Measurements from ENCODE around the gene DCTD.

The DCTD gene

DNA sequence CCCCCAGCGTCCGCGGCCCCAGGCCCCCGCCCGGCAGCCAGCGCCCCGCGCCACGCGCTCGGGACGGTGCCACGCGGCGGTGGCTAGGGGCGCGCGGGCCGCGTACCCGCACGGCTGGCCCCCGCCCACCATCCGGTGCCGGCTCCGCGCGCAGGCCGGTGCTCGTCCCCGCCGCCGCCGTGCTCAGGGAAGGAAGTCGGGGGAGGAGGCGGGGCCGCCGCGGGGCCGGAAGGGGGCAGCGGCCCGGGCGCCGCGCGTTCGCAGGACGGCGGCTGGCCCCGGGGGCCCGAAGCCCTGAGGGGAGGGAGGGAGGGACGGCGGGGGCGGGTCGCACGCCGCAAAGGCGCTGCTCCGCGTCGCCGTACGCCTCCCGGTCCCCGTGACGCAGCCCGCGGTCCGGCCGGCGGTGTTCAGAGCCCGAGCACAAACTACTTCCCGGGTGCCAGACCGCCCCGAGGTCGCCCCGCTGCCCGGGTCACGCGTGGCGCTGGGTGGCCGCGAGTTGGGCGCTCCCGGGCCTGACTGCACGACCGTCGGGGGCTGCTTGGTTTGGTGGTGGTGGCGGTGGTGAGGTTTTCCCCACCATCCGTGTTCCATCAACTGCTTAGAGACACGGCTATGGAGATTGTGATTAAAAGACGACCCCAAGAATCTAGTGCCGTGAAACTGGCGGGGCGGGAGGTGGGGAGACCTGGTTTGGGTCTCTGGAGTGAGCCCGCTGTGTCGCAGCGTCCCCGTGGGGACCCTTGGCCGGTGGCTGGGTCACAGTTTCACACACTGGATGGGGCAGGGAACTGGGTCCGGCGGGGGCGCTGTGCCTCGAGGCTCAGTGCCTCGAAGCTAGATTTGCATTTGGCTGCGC is at the start of gene DCTD:
Gene DCTD (minus strand): TSS at position 205 of the 862 bp plus-strand sequence. CDS start 1,818 bp downstream, outside the sequence.
- peak; percentile 70 for DNase-seq (ENCODE audit: low read depth)

GRCh38 chr4:182960746-182961145 is 43.6 kb upstream of the DCTD start:
- DNase-seq (ENCODE audit: low read depth): no peak

DNA sequence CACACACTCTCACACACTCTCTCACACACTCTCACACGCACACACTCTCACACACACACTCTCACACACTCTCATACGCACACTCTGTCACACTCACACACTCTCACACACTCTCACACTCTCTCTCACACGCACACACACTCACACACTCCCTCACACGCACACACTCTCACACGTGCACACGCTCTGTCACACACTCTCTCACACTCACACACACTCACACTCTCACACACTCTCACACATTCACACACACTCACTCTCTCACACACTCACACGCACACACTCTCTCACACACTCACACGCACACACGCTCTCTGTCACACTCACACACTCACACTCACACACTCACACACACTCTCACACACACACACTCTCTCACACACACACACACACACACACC is 43.0 kb upstream of the DCTD start:
- DNase-seq (ENCODE audit: low read depth): no peak

GRCh38 chr4:182955411-182955810 is 38.2 kb upstream of the DCTD start:
- no peak for DNase-seq (ENCODE audit: low read depth)

- DNase-seq (ENCODE audit: low read depth): no peak
These were observed 27.5 kb upstream of the DCTD start for GRCh38 chr4:182944484-182945213.

- DNase-seq (ENCODE audit: low read depth): no peak
These were observed 22.5 kb upstream of the DCTD start for GRCh38 chr4:182939680-182940079.

- DNase-seq (ENCODE audit: low read depth): peak; percentile 44
These were observed 21.0 kb upstream of the DCTD start for GRCh38 chr4:182938205-182938645.

DNA sequence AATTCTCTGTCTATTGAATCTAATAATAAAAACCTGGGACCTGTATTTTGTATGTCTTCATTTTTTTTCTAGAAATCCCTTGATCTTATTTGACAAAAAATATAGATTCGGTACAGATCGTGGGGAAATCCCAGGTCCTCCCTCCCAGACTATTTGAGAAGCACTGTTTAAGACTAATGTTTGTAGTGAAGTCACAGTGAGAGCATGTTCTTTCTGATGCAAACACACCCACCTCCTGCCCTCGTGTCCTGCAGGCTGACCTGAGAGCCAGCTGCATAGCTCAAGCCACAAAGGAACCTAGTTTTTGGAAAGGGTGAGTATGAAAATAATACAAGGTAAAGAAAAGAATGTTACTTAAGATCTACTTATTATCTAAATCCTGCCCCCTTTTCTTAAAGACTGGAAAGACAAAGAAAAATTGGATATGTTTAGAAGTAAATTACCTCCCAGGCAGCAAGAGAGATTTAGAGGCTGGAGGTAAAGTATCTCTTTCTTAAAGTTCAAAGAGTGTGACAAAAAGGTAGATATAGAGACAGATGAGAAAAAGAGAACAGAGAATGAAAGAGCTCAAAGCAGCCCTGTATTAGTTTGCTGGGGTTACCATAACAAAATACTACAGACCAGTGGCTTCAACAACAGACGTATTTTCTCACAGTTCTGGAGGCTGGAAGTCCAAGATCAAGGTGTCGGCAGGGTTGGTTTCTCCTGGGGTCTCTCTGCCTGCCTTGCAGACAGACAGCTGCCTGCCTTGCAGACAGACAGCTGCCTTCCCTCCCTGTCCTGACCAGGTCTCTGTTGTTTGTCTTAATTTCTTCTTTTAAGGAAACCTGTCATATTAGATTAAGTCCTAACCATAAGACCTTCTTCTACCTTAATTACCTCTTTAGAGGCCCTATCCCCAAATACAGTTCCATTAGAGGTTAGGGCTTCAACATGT is 20.4 kb upstream of the DCTD start:
- no peak for DNase-seq (ENCODE audit: low read depth)

DNA sequence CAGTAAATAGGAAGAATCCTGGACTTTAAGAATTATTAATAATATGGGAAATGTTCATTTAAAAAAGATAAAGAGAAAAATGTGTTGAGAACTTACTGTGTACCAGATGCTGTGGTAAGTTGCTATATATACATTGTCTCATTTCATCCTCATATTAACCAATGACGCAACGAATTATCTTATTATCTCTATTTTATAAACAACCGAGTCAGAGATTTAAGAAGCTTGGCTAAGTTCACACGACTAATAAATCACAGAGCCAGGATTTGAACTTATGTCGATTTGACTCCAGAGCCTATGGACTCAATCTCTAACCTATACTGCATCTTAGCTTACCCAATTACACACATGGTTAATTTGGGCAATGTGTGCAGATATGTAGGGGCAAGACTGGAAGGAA is 15.5 kb upstream of the DCTD start:
- no peak for DNase-seq (ENCODE audit: low read depth)

- no peak for DNase-seq (ENCODE audit: low read depth)
These were observed 14.6 kb upstream of the DCTD start for GRCh38 chr4:182931691-182932345.

GRCh38 chr4:182930889-182931288 is 13.7 kb upstream of the DCTD start:
- no peak for DNase-seq (ENCODE audit: low read depth)

DNA sequence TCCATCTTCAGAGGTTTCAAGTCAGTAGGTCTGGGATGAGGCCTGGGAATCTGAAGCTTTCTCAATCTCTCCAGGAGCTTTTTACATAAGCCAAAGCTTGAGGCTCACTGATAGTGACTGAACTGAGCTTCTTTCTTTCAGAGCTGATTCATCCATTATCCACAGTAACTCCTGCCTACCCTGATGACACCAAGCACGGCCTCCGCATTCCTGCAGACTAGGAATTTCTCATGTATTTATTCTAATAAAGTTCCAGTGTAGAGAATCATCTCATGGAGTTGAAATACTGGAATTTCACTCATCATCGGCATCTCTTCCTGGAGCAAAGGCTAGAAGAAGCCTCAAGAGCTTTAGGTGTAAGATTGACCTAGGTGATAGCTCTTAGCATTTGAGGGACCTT is 12.1 kb upstream of the DCTD start:
- no peak for DNase-seq (ENCODE audit: low read depth)

DNA sequence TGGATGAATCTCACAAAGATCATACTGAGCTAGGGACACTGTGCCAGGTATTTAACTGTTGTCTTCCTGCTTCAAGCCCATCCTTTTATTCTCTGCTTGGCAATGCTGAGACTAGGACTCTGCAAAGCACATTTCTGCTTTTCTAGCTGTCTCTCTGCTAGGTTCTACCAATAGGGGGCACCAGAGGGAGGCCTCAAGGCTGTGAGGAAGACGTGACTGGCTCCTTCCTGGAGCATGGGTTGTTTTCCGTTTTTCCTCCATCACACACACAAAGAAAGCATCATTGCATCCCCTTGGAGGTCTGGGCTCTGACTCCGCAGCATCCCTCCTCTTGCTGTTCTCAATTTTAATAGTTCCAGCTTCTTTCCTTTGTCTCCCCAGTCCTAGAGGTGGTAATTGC is 10.9 kb upstream of the DCTD start:
- DNase-seq (ENCODE audit: low read depth): no peak

- no peak for DNase-seq (ENCODE audit: low read depth)
These were observed 10.3 kb upstream of the DCTD start for GRCh38 chr4:182927505-182927904.

GRCh38 chr4:182925855-182926254 is 8.7 kb upstream of the DCTD start:
- no peak for DNase-seq (ENCODE audit: low read depth)

DNA sequence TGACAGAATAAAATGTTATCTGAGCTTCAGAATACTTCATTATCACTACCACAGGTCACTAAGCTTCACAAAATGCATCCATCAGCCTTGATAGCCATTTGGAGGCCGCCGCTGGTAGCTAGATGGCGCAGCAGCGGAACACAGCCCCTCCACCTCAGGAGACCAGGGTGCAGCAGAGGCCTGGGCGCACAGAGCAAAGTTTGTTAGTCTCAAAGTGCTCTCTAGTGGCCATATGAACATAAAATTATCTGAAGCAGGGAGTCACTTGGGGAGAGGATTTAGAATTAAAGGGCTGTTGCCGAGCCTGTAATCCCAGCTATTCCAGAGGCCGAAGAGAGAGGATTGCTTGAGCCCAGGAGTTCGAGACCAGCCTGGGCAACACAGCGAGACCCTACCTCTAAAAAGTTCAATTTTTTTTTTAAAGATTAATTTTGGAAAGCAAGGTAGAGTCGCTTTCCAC is 8.1 kb upstream of the DCTD start:
- DNase-seq (ENCODE audit: low read depth): peak; percentile 29

DNA sequence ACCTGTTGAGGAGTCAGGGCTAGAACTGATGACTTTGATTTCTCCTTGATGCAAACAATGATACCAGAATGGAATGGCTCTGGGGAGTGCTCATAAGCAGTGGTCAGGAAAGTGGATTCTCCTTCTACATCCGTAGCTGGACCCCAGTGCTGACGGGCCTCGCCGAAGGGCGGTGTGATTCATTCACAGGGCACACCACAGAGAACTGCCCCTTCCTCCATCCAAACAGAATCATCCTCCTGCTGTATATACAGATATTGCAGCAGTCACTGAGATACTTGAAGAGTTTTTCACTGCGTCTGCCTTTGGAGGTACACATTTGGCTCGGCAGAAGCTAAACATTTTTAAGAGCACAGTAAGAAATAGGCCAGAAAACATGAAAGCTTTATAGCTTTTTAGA is 7.3 kb upstream of the DCTD start:
- no peak for DNase-seq (ENCODE audit: low read depth)

- DNase-seq (ENCODE audit: low read depth): no peak
These were observed 6.7 kb upstream of the DCTD start for GRCh38 chr4:182923796-182924340.

DNA sequence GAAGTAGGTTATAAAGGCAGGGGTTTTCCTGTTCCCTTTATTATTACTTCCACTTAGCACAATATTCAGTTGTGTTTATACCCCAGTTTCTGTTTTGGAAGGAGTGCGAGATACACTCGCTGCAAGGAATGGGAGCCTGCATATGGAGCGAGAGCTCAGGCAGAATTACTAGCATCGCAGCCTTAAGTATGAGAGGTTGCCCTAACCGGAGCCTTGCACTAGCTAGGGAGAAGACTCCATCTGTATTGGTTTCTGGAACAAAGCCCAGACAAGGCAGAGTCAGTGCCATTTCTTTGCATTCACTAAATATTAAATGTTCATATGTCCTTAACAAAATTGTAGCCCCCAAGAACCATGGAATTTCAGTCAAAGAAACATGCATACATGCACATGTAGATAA is 6.2 kb upstream of the DCTD start:
- no peak for DNase-seq (ENCODE audit: low read depth)

GRCh38 chr4:182922501-182923284 is 5.5 kb upstream of the DCTD start:
- no peak for DNase-seq (ENCODE audit: low read depth)
